Measurements from ENCODE around the gene RNU6-1.
A peak's percentile ranks its signal among the peaks of the same experiment; 100 is the strongest.

The RNU6-1 gene

GRCh38 chr15:67823314-67824196 lies 16.3 kb downstream of the RNU6-1 start:
- peak overlapping the region; percentile 67 for H3K4me3 Mint-ChIP-seq
- peaks cover 20% of the 10 kb centered on the region for H3K4me1 Mint-ChIP-seq (ENCODE audit: low read depth)
- peaks cover 4% of the 10 kb centered on the region for H3K36me3 Mint-ChIP-seq (ENCODE audit: low read depth)
- peak overlapping the region; percentile 69 for H3K27ac Mint-ChIP-seq
- peaks cover 77% of the 10 kb centered on the region for H3K27me3 Mint-ChIP-seq (ENCODE audit: low read depth)
- H3K9me3 Mint-ChIP-seq: no peaks in the 10 kb centered on the region

- Mint-ChIP-seq H3K27ac (peak overlapping the region; percentile 80), H3K36me3 (ENCODE audit: low read depth) (peaks cover 4% of the 10 kb centered on the region), H3K9me3 (no peaks in the 10 kb centered on the region), H3K4me3 (peak overlapping the region; percentile 34), H3K27me3 (ENCODE audit: low read depth) (peaks cover 79% of the 10 kb centered on the region), H3K4me1 (ENCODE audit: low read depth) (peaks cover 18% of the 10 kb centered on the region)
These were observed 17.1 kb downstream of the RNU6-1 start for GRCh38 chr15:67822537-67823313.

GRCh38 chr15:67821784-67822440 lies 17.9 kb downstream of the RNU6-1 start:
- Mint-ChIP-seq H3K4me3 (peak overlapping the region; percentile 44), H3K27me3 (ENCODE audit: low read depth) (peaks cover 88% of the 10 kb centered on the region), H3K27ac (peak overlapping the region; percentile 85), H3K9me3 (no peaks in the 10 kb centered on the region), H3K36me3 (ENCODE audit: low read depth) (peaks cover 4% of the 10 kb centered on the region), H3K4me1 (ENCODE audit: low read depth) (peaks cover 18% of the 10 kb centered on the region)

DNA sequence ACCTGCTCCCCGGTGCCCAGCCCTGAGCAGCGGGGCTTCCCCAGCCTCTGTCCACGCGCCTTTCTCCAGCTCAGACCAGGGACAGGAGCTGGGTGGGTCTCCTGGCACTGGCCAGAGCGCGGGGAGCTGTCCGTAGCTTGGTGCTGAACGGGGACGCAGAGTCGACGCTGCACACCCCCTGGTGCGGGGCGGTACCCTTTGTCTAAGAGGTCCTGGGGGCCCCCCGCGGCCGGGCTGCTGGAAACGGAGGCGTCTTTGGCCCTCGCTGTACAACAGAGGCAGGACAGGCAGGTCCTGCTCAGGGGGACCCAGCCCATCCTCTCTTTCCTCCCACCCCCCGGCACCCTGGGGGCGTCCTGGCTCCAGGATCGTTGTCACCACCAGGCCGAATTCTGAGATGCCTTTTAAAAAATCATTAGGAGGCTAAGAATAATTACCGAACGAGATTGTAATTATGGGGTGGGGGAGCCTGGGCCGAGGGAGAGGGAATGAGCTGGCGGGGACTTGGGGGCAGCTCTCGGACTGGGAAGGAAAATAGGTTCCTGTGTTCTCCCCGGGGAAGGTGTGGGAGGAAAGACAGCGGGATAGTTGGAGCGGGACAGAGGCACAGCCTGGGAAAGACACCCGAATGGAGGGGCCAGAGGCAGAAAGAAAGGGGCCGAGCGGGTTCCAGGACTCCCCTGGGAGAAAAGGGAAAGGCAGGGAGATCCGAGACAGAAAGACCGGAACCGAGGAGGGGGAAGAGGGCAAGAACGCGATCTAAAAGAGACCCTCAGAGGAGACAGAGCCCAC lies 18.7 kb downstream of the RNU6-1 start:
- peak overlapping the region; percentile 44 for H3K4me3 Mint-ChIP-seq
- peaks cover 4% of the 10 kb centered on the region for H3K36me3 Mint-ChIP-seq (ENCODE audit: low read depth)
- H3K4me1 Mint-ChIP-seq (ENCODE audit: low read depth): peaks cover 16% of the 10 kb centered on the region
- no peaks in the 10 kb centered on the region for H3K9me3 Mint-ChIP-seq
- H3K27ac Mint-ChIP-seq: peak overlapping the region; percentile 85
- peaks cover 91% of the 10 kb centered on the region for H3K27me3 Mint-ChIP-seq (ENCODE audit: low read depth)

GRCh38 chr15:67820122-67820991 lies 19.5 kb downstream of the RNU6-1 start:
- no peak overlapping the region for H3K4me3 Mint-ChIP-seq

GRCh38 chr15:67819636-67820035 lies 20.2 kb downstream of the RNU6-1 start:
- Mint-ChIP-seq H3K27ac (no peak overlapping the region), H3K4me1 (ENCODE audit: low read depth) (peaks cover 12% of the 10 kb centered on the region), H3K27me3 (ENCODE audit: low read depth) (peaks cover 80% of the 10 kb centered on the region), H3K9me3 (no peaks in the 10 kb centered on the region), H3K4me3 (no peak overlapping the region), H3K36me3 (ENCODE audit: low read depth) (peaks cover 4% of the 10 kb centered on the region)

More at GRCh38 chr15:67820122-67820991, 19.5 kb downstream of the RNU6-1 start:
- Mint-ChIP-seq H3K27me3 (ENCODE audit: low read depth) (peaks cover 86% of the 10 kb centered on the region), H3K9me3 (no peaks in the 10 kb centered on the region), H3K27ac (peak overlapping the region; percentile 31), H3K36me3 (ENCODE audit: low read depth) (peaks cover 4% of the 10 kb centered on the region), H3K4me1 (ENCODE audit: low read depth) (peaks cover 12% of the 10 kb centered on the region)

- no peak overlapping the region for H3K27ac Mint-ChIP-seq
- H3K9me3 Mint-ChIP-seq: no peaks in the 10 kb centered on the region
- H3K4me3 Mint-ChIP-seq: no peak overlapping the region
- H3K4me1 Mint-ChIP-seq (ENCODE audit: low read depth): peaks cover 4% of the 10 kb centered on the region
- peaks cover 4% of the 10 kb centered on the region for H3K36me3 Mint-ChIP-seq (ENCODE audit: low read depth)
- H3K27me3 Mint-ChIP-seq (ENCODE audit: low read depth): peaks cover 69% of the 10 kb centered on the region
These were observed 21.4 kb downstream of the RNU6-1 start for GRCh38 chr15:67818464-67818863.

GRCh38 chr15:67816668-67817067 lies 23.2 kb downstream of the RNU6-1 start:
- H3K27me3 Mint-ChIP-seq (ENCODE audit: low read depth): peaks cover 54% of the 10 kb centered on the region
- peaks cover 3% of the 10 kb centered on the region for H3K36me3 Mint-ChIP-seq (ENCODE audit: low read depth)
- H3K4me3 Mint-ChIP-seq: no peak overlapping the region
- H3K9me3 Mint-ChIP-seq: no peaks in the 10 kb centered on the region
- no peaks in the 10 kb centered on the region for H3K4me1 Mint-ChIP-seq (ENCODE audit: low read depth)
- H3K27ac Mint-ChIP-seq: no peak overlapping the region

- no peak overlapping the region for H3K4me3 Mint-ChIP-seq
- no peaks in the 10 kb centered on the region for H3K36me3 Mint-ChIP-seq (ENCODE audit: low read depth)
- H3K27me3 Mint-ChIP-seq (ENCODE audit: low read depth): peaks cover 39% of the 10 kb centered on the region
- H3K4me1 Mint-ChIP-seq (ENCODE audit: low read depth): no peaks in the 10 kb centered on the region
- no peak overlapping the region for H3K27ac Mint-ChIP-seq
- H3K9me3 Mint-ChIP-seq: no peaks in the 10 kb centered on the region
These were observed 24.7 kb downstream of the RNU6-1 start for GRCh38 chr15:67815036-67815592.

DNA sequence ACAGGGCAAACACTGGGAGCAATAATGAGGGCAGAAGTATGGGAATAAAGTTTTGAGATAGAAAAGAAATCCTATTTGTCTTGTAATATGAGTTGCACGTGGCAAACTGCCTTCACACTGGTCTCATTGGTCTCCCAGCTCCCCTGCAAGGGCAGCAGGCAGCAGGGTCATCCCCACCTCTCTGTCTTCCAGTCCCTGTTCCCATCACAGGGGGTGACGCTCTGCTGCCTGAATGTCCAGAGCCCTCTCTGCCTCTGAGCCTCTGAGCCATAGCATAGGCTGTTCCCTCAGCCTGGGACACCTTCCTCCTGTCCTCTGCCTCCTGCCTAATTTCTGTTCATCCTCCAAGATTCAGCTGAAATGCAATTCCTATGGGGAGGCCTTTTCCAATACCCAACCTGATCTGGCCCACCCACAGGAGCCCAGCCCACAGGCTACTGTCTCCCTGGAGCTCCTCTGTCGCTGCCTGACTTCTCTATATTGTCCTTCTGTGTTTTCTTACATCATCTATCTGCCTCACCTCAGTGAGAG lies 26.7 kb downstream of the RNU6-1 start:
- no peaks in the 10 kb centered on the region for H3K4me1 Mint-ChIP-seq (ENCODE audit: low read depth)
- H3K4me3 Mint-ChIP-seq: no peak overlapping the region
- no peak overlapping the region for H3K27ac Mint-ChIP-seq
- H3K27me3 Mint-ChIP-seq (ENCODE audit: low read depth): peaks cover 23% of the 10 kb centered on the region
- H3K9me3 Mint-ChIP-seq: no peaks in the 10 kb centered on the region
- H3K36me3 Mint-ChIP-seq (ENCODE audit: low read depth): no peaks in the 10 kb centered on the region

- no peak overlapping the region for H3K4me3 Mint-ChIP-seq
- H3K36me3 Mint-ChIP-seq (ENCODE audit: low read depth): no peaks in the 10 kb centered on the region
- H3K27ac Mint-ChIP-seq: no peak overlapping the region
- no peaks in the 10 kb centered on the region for H3K4me1 Mint-ChIP-seq (ENCODE audit: low read depth)
- H3K9me3 Mint-ChIP-seq: no peaks in the 10 kb centered on the region
- H3K27me3 Mint-ChIP-seq (ENCODE audit: low read depth): peaks cover 13% of the 10 kb centered on the region
These were observed 27.6 kb downstream of the RNU6-1 start for GRCh38 chr15:67812241-67812644.

DNA sequence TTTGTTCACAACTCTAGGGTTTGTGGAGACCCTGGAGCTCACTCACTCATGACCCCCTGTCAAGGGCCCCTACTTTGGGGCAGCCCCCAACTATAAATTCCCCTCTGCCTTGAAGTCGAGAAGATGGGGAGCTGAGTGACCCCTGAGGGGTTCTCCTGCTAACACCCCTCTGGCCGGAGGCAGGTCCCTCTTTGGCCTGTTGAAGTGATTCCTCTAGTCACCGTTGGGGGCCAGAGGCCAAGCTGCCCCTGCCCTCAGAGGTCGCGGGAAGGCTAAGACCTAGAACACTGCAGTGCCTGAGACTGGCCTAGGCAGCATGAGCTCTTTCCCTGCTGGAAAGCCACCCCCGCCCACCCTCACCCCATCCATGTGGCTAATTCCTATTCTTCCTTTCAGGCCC lies 30.0 kb downstream of the RNU6-1 start:
- Mint-ChIP-seq H3K4me3 (no peak overlapping the region), H3K4me1 (ENCODE audit: low read depth) (no peaks in the 10 kb centered on the region), H3K9me3 (no peaks in the 10 kb centered on the region), H3K27me3 (ENCODE audit: low read depth) (no peaks in the 10 kb centered on the region), H3K36me3 (ENCODE audit: low read depth) (no peaks in the 10 kb centered on the region), H3K27ac (no peak overlapping the region)

DNA sequence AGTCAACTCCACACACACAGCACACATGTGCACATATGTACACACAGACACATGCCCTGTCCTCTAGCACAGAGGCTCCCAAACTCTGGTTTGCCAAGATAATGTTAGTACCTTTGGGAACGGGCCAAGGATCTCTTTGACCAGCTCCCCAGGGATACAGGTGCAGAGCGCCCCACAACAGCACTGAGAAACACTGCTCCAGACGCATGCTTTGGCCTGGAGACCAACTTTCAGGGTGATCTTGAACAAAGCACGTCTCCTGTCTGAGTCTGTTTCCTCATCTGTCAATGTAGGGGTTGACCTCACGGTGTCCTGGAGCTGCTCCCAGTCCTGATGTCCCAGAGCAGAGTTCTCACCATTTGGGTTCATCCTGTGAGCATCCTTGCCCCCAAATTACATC lies 30.4 kb downstream of the RNU6-1 start:
- H3K27me3 Mint-ChIP-seq (ENCODE audit: low read depth): no peaks in the 10 kb centered on the region
- H3K9me3 Mint-ChIP-seq: no peaks in the 10 kb centered on the region
- H3K27ac Mint-ChIP-seq: no peak overlapping the region
- no peaks in the 10 kb centered on the region for H3K4me1 Mint-ChIP-seq (ENCODE audit: low read depth)
- no peak overlapping the region for H3K4me3 Mint-ChIP-seq
- no peaks in the 10 kb centered on the region for H3K36me3 Mint-ChIP-seq (ENCODE audit: low read depth)
